ENCODE results near the gene HSP90B1.

The HSP90B1 gene

GRCh38 chr12:103978384-103978982 is 48.3 kb downstream of the HSP90B1 start:
- no peak for DNase-seq

- DNase-seq, result no peak
These were observed 56.6 kb downstream of the HSP90B1 start for GRCh38 chr12:103986829-103987228.

- no peak for DNase-seq
These were observed 64.0 kb downstream of the HSP90B1 start for GRCh38 chr12:103994235-103994634.

- no peak for DNase-seq
These were observed 66.4 kb downstream of the HSP90B1 start for GRCh38 chr12:103996595-103996994.

- DNase-seq, result no peak
These were observed 67.2 kb downstream of the HSP90B1 start for GRCh38 chr12:103997286-103997900.
